ENCODE results near the gene ZNF169.
"Not testable (repeated sequence)": the region's sequence is repeated elsewhere in the genome, so short reads cannot be mapped to it uniquely, and the experiment has no call there.

The ZNF169 gene

GRCh38 chr9:94323153-94323798 is 64.2 kb downstream of the ZNF169 start:
- DNase-seq (ENCODE audit: low read depth); H3K4me3 ChIP-seq (ENCODE audit: low read length): not testable (repeated sequence)

GRCh38 chr9:94325583-94325982 is 66.5 kb downstream of the ZNF169 start:
- not testable (repeated sequence) for DNase-seq (ENCODE audit: low read depth); H3K4me3 ChIP-seq (ENCODE audit: low read length)

GRCh38 chr9:94328544-94328943 is 69.4 kb downstream of the ZNF169 start, which contains the start of gene NUTM2F:
TSS of gene NUTM2F (minus strand) at chr9:94328644. CDS start at chr9:94328623, 21 bp downstream.
- DNase-seq (ENCODE audit: low read depth); H3K4me3 ChIP-seq (ENCODE audit: low read length): not testable (repeated sequence)

- DNase-seq (ENCODE audit: low read depth); H3K4me3 ChIP-seq (ENCODE audit: low read length): not testable (repeated sequence)
Measured at GRCh38 chr9:94336445-94336844, 77.3 kb downstream of the ZNF169 start.

GRCh38 chr9:94338723-94339122 is 79.6 kb downstream of the ZNF169 start:
- H3K4me3 ChIP-seq (ENCODE audit: low read length); DNase-seq (ENCODE audit: low read depth): not testable (repeated sequence)

GRCh38 chr9:94339657-94340056 is 80.6 kb downstream of the ZNF169 start:
- not testable (repeated sequence) for H3K4me3 ChIP-seq (ENCODE audit: low read length); DNase-seq (ENCODE audit: low read depth)

GRCh38 chr9:94340750-94341149 is 81.7 kb downstream of the ZNF169 start:
- not testable (repeated sequence) for H3K4me3 ChIP-seq (ENCODE audit: low read length); DNase-seq (ENCODE audit: low read depth)

- not testable (repeated sequence) for DNase-seq (ENCODE audit: low read depth); H3K4me3 ChIP-seq (ENCODE audit: low read length)
Measured at GRCh38 chr9:94341703-94342102, 82.6 kb downstream of the ZNF169 start.

- not testable (repeated sequence) for DNase-seq (ENCODE audit: low read depth); H3K4me3 ChIP-seq (ENCODE audit: low read length)
Measured at GRCh38 chr9:94347451-94347850, 88.4 kb downstream of the ZNF169 start.

GRCh38 chr9:94348754-94349153 is 89.7 kb downstream of the ZNF169 start:
- H3K4me3 ChIP-seq (ENCODE audit: low read length); DNase-seq (ENCODE audit: low read depth): not testable (repeated sequence)
